HG02852 (cell line): ENCODE measurements around the gene CD320.

Experiments used
- ATAC-seq: cut with Tn5 transposase; IDR thresholded peaks from one replicate; pipeline ENCODE4 v1.9.1; 2021; ENCODE audit warnings: mild to moderate bottlenecking, moderate library complexity; ENCODE audit not compliant: unreplicated experiment

The CD320 gene

DNA sequence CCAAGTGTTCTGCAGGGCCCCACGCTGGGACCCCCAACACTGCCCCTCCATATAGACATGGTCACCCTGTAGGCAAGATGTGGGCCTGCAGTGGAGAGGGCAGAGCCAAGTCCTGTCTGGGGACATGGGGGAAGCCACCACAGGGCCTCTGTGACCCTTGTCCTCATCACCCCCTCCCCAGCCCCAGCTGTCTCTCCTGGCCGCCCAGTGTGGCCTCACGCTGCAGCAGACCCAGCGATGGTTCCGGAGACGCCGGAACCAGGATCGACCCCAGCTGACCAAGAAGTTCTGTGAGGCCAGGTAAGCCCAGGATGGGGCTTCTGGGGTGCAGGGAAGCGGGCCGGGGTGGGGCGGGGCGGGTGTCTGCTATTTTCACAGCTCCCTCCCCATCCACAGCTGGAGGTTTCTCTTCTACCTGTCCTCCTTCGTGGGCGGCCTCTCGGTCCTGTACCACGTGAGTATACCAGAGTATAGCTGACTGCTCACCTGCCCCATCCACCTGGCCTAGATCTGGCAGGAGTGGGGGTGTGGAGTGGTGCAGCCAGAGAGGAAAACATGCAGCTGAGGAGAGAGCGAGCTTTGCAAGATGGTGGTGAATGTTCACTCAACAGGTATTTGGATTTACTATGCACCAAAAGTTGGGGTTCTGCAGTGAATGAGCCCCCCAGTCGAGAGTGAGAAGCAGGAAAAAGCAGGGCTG, 52.6 kb downstream of the CD320 start:
- no peak for ATAC-seq

- ATAC-seq, result no peak
These were observed 53.7 kb downstream of the CD320 start for GRCh38 chr19:8254286-8255001.

- no peak for ATAC-seq
These were observed 54.5 kb downstream of the CD320 start for GRCh38 chr19:8253678-8254077.

DNA sequence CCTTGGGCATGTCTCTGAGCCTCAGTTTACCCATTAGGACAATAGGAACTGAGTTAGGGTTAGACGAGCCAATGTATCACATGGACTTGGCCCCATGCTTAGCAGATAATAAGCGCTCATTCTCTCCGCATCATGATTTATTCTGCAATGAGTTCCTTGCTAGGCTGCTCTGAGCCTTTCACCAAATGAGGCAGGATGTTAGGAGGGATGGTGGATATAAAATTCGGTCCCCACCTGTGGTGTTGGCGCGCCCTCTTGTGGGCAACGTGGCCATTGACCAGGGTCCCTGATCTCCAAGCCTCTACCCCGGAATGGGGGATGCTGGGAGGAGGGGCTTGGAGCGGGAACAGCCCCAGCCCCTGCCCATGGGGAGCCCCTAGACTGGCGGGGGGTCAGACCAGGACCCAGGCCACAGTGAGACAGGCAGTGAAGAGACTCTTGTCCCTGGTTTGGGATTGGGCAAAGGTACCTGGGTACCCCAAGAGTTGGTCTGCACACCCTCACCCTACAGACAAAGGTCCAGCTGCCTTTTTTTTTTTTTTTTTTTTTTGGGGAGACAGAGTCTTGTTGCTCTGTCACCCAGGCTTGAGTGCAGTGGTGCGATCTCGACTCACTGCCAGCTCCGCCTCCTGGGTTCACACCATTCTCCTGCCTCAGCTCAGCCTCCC, 55.1 kb downstream of the CD320 start:
- ATAC-seq, result no peak
